MCF 10A (cell line): Measurements from ENCODE around the gene ATXN7L1. TPM values are rescaled to one million over a fixed set of nuclear protein-coding genes. Genes with fewer than 3 reads are reported as not detected.
A peak's percentile ranks its signal among the peaks of the same experiment; 100 is the strongest.

Experiments used
- Bru-seq: library from RNA; stranded (reverse); fragments of 400-500 nt; gene quantifications from one replicate; lab custom pipeline; 2021; lab: Mats Ljungman, UMichigan
- BruChase-seq, 2 experiments: library from RNA; stranded (reverse); fragments of 400-500 nt; gene quantifications; one replicate each; lab custom pipeline; 2021; lab: Mats Ljungman, UMichigan
- BruUV-seq: library from RNA; stranded (reverse); fragments of 400-500 nt; replicated peaks from 2 replicates; lab custom pipeline; 2021; lab: Mats Ljungman, UMichigan
- CTCF ChIA-PET: fragments of 300-600 bp; sonication (Branson Sonifier 250); formaldehyde crosslinking; extraction: SDS; loops from one replicate; lab custom pipeline; 2021; ENCODE audit warnings: antibody characterized with exemption, inconsistent platforms; lab: Yijun Ruan, JAX
- POLR2A ChIA-PET: fragments of 300-600, 350-650 bp; sonication (Branson Sonifier 250); formaldehyde crosslinking; extraction: SDS; loops from one replicate; lab custom pipeline; 2020; ENCODE audit warnings: antibody characterized with exemption, inconsistent platforms; lab: Yijun Ruan, JAX
- DNase-seq: peaks from one replicate; pipeline ENCODE4 v3.0.0-alpha.2; 2018; ENCODE audit not compliant: unreplicated experiment
- H3K27ac Mint-ChIP-seq: one replicate; pipeline ENCODE4 v1.8.0; 2022; ENCODE audit warnings: mild to moderate bottlenecking, low read depth, mixed read lengths; ENCODE audit not compliant: unreplicated experiment
- H3K27me3 Mint-ChIP-seq: one replicate; pipeline ENCODE4 v1.8.0; 2022; ENCODE audit warnings: mixed read lengths; ENCODE audit not compliant: insufficient read depth, unreplicated experiment
- H3K36me3 Mint-ChIP-seq: one replicate; pipeline ENCODE4 v1.8.0; 2022; ENCODE audit warnings: mild to moderate bottlenecking, moderate library complexity, mixed read lengths; ENCODE audit not compliant: insufficient read depth, unreplicated experiment
- H3K4me1 Mint-ChIP-seq: one replicate; pipeline ENCODE4 v1.8.0; 2022; ENCODE audit warnings: mixed read lengths; ENCODE audit not compliant: insufficient read depth, unreplicated experiment
- H3K4me3 Mint-ChIP-seq: one replicate; pipeline ENCODE4 v1.8.0; 2022; ENCODE audit warnings: mild to moderate bottlenecking, moderate library complexity, mixed read lengths; ENCODE audit not compliant: unreplicated experiment
- H3K9me3 Mint-ChIP-seq: one replicate; pipeline ENCODE4 v1.8.0; 2022; ENCODE audit warnings: mixed read lengths; ENCODE audit not compliant: unreplicated experiment
- CTCF ChIP-seq: fragments of 200-600 bp; IDR thresholded peaks from one replicate; pipeline ENCODE4 v1.8.0; 2022; ENCODE audit warnings: antibody characterized with exemption, mild to moderate bottlenecking; ENCODE audit not compliant: unreplicated experiment
- intact Hi-C: fragments of 100-400 bp; cut with micrococcal nuclease; formaldehyde crosslinking; loops from 2 replicates; pipeline ENCODE4 v1.14.1; 2022
- long read RNA-seq: library from polyadenylated mRNA; stranded (forward); transcript quantifications from one replicate; pipeline ENCODE4 v2.0.0, GENCODE V29; 2022
- total RNA-seq: library from RNA; stranded (reverse); gene quantifications from 2 replicates; pipeline ENCODE4 v1.2.3, GENCODE V29; 2022

ATXN7L1 gene
- total RNA-seq (8.1 and 10.0 TPM in 2 replicates), Bru-seq, nascent RNA (percentile 61 among the genes with signal in this experiment), BruChase-seq, experiment 1, labeled RNA remaining after a 6-hour chase (percentile 51 among the genes with signal in this experiment), BruChase-seq, experiment 2, labeled RNA remaining after a 2-hour chase (percentile 55 among the genes with signal in this experiment)
- long read RNA-seq, partial matches to known transcripts, result 2 of 12 reads
- long read RNA-seq, other reads (novel, unspliced or antisense), result 6 of 12 reads

GRCh38 chr7:105876091-105876963 is at the start of gene ATXN7L1:
Gene ATXN7L1 (minus strand): TSS chr7:105876599. CDS start chr7:105876558, 41 bp downstream.
- TSS peak; percentile 69 for BruUV-seq
- Mint-ChIP-seq H3K27me3 (no peaks in the 10 kb centered on the region), H3K4me3 (peak within 1 kb of the TSS; percentile 87), H3K9me3 (no peaks in the 10 kb centered on the region), H3K36me3 (peaks cover 6% of the 10 kb centered on the region), H3K4me1 (peaks cover 5% of the 10 kb centered on the region), H3K27ac (peak within 1 kb of the TSS; percentile 97)
- intact Hi-C loops, result loop anchor here (1.0 to 10.0 kb wide), 5 partner anchors 89 to 276 kb away; no protein-coding TSS in a partner anchor
- peak; percentile 98 for DNase-seq
- ChIA-PET CTCF (interaction anchor here (0.6 to 1.7 kb wide), 16 partner anchors 9 to 410 kb away, joined by 3 to 11 read pairs (median 4); no protein-coding TSS in a partner anchor), POLR2A (interaction anchor here (0.7 kb wide), 1 partner anchor 1186 kb away, joined by 3 read pairs; no protein-coding TSS in a partner anchor)
- peak; percentile 50 for TF ChIP-seq CTCF

GRCh38 chr7:105926131-105926530 is 49.7 kb upstream of the ATXN7L1 start:
- TF ChIP-seq CTCF, result no peak
- Mint-ChIP-seq H3K27me3 (no peaks in the 10 kb centered on the region), H3K9me3 (no peaks in the 10 kb centered on the region), H3K36me3 (no peaks in the 10 kb centered on the region), H3K4me1 (no peaks in the 10 kb centered on the region), H3K4me3 (no peak overlapping the region), H3K27ac (no peak overlapping the region)
- ChIA-PET CTCF (no interaction called here), POLR2A (no interaction called here)
- intact Hi-C loops, result no loop called here
- no peak for DNase-seq
- BruUV-seq, result no TSS peak

- BruUV-seq, result no TSS peak
- Mint-ChIP-seq H3K4me1 (no peaks in the 10 kb centered on the region), H3K9me3 (no peaks in the 10 kb centered on the region), H3K36me3 (no peaks in the 10 kb centered on the region), H3K4me3 (no peak overlapping the region), H3K27ac (no peak overlapping the region), H3K27me3 (no peaks in the 10 kb centered on the region)
- intact Hi-C loops, result no loop called here
- TF ChIP-seq CTCF, result no peak
- CTCF ChIA-PET, result interaction anchor here (0.7 kb wide), 1 partner anchor 298 kb away, joined by 3 read pairs; no protein-coding TSS in a partner anchor
- DNase-seq, result no peak
- POLR2A ChIA-PET, result no interaction called here
Measured at GRCh38 chr7:105924945-105925344, 48.5 kb upstream of the ATXN7L1 start.

GRCh38 chr7:105920766-105921165 is 44.4 kb upstream of the ATXN7L1 start:
- Mint-ChIP-seq H3K9me3 (no peaks in the 10 kb centered on the region), H3K27ac (no peak overlapping the region), H3K36me3 (no peaks in the 10 kb centered on the region), H3K27me3 (no peaks in the 10 kb centered on the region), H3K4me1 (peaks cover 4% of the 10 kb centered on the region), H3K4me3 (no peak overlapping the region)
- no peak for TF ChIP-seq CTCF
- POLR2A ChIA-PET, result no interaction called here
- no TSS peak for BruUV-seq
- CTCF ChIA-PET, result no interaction called here
- no peak for DNase-seq
- intact Hi-C loops, result no loop called here
